GOT3 (cell line): ENCODE data around the gene GPN2.
A peak's percentile ranks its signal among the peaks of the same experiment; 100 is the strongest.

Experiments used
- DNase-seq: peaks from one replicate; lab custom pipeline; 2025; ENCODE audit warnings: mixed read lengths; lab: John Stamatoyannopoulos, UW

The GPN2 gene

GRCh38 chr1:26889551-26890466 lies at the start of gene GPN2:
TSS of gene GPN2 (minus strand) at chr1:26890283. CDS start at chr1:26890096, 187 bp downstream.
- DNase-seq, result peak; percentile 40

DNA sequence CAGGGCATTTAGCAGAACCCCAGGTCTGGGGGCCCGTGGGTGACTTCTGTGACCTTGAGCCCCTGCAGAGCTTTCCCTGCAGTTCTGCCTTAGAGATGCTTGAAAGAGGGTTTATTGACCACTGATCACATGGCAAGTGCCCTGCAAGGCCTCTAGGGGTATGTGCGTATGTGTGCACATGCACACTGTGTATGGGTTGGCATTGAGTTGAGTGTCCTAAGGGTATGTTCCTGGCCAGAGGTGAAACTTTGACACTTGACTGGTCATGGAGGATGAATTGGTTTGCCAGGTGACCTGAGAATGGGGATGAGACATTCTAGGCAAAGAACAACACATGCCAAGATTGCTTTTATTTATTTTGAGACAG lies 48.6 kb upstream of the GPN2 start:
- DNase-seq, result no peak

DNA sequence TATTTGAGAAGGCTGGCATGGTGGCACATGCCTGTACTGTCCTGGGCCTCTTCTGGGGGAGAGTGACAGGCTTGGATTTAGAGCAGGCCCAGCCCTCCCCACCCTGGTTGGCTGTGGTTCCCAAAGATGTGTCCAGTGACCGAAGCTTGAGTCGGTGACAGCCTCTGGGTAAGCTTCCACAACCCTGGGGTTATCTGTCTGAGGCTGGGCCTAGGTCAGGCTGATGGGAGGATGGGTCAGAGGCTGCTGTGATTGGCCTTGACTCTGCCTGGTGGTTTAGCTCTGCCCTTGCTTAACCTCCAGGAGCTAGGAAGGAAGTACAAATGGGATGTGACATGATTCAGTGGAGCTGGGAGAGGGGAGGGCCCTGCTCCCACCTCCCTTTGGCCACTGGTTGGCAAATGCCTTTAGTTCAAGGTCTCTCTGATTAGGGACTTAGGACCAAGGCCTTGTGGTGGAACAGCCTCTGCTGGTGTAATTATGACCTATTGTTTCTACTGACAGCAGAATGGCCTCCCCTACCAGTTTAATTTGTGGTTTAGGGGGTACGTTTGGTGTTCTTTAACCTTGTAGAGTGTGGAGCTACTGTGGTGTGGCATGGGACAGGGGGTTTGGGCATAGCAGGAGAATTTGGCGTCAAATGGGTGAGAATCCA lies 48.0 kb upstream of the GPN2 start:
- DNase-seq, result no peak

DNA sequence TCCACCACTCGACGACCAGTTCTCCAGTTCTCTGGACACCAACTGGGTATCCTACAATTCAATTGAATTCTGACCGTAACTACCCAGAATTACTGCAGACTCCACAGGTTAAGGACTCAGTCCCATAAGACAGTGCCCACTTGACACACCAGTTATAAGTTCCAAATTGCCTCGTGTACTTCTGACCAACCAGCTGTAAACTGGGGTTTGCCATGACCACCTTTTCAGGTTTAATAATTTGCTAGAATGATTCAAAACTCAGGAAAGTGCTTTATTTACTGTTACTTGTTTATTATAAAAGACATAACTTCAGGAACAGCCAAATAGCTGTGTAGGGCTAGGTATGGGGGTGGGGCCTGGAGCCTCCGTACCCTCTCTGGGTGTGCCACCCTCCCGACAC lies 46.7 kb upstream of the GPN2 start:
- no peak for DNase-seq

GRCh38 chr1:26932531-26932930 lies 42.4 kb upstream of the GPN2 start:
- no peak for DNase-seq

DNA sequence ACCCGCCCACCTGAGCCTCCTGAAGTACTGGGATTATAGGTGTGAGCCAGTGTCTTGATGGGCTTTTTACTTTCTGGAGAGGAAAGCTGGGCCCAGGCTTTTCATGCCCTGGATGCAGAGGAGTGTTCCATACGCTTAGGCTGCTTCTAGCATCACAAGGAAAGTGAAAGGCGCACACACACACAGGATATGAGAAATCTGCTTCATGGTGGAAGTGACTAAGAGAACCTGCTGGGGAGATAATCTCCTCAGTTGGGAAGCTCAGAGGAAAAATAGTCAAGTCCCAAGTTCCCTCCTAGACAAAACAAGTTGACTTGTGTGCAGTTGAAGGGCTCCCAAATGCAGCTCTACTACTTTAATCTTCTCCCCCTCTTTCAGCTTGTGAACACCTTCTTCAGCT lies 33.6 kb upstream of the GPN2 start:
- DNase-seq, result no peak

DNA sequence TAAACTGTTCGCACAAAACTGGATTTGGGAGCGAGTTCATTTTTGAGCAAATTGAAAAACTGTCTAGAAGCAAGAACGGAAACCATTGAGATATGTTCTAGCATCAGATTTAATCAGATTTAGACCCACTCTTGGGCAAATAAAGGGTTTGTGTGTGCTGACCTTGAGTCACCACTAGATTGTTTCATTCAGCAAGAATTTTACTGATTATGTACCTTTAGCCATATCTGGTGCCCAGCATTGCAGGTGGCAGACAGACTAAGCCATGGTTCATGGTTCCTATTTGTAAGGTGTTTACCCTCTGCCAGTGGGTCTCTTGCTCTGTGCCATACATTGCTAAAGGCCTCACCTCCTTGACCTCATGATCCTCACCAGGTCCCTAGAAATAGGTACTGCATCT lies 32.8 kb upstream of the GPN2 start:
- no peak for DNase-seq

DNA sequence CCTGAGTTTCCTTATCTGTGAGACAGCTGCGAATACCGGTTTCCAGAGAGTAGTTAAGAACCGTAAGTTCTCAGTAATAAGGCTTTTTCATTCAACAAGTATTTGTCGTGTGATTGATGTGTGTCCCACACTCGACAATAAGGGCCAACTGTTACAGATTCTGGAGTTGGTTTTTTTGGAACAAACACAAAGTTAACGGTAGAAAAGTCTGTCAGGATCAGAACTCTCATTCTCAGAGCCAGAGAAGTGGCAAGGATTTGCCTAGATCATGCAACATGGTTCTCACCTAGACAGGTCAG lies 32.3 kb upstream of the GPN2 start:
- no peak for DNase-seq

- DNase-seq, result peak; percentile 80
Measured at GRCh38 chr1:26921540-26922430, 31.7 kb upstream of the GPN2 start, which contains the start of gene NUDC. TSS of gene NUDC (plus strand) at chr1:26921743. CDS start at chr1:26921849, 106 bp downstream.

GRCh38 chr1:26921126-26921539 lies 31.1 kb upstream of the GPN2 start:
- DNase-seq, result no peak

GRCh38 chr1:26915204-26915842 lies 25.2 kb upstream of the GPN2 start:
- no peak for DNase-seq

DNA sequence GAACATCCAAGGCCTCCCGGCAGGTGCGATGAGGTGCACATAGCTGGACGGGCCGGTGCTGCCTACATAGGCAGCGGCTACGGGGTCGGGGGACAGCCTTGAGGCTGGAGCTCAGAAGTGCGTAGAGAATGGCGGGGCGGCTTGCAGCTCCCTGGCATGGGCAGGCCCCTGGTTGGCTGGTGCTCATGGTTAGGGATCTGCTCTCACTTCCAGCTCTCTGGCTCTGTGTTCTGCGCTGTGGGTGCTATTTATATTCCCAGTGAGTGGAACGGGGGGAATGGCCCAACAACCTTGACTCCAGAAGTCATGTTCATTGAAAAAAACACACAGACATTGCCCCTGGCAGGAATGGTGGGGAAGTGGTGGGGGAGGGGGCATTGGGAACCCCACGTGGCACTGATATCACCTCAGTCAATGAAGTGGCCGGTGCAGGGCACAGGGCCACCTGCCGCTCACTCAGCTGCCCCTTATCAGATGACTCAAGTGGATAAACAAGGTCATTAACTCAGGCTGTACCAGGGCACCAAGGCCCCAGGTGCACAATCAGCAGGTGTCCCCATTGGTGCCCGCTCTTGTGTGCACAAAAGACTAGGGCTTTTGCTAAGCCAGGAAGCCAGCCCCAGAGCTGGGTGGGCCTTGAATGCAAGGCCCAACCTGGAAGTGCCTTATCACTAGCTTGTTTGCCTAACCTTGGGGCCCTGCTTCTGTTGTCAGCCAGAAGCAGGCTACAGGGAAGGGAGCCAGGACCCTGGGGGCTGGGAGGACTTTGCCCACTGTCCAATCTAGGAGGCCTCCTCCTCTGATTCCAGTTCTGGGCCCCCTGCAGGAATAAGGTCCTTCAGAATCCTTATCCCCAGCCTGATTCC lies 23.9 kb upstream of the GPN2 start, which contains the start of gene NR0B2:
Gene NR0B2, minus strand, starts transcription at position 222 of the 866 bp plus-strand sequence. Its CDS starts 35 bp downstream, at position 187.
- no peak for DNase-seq

- DNase-seq, result no peak
Measured at GRCh38 chr1:26913389-26913753, 23.3 kb upstream of the GPN2 start.

DNA sequence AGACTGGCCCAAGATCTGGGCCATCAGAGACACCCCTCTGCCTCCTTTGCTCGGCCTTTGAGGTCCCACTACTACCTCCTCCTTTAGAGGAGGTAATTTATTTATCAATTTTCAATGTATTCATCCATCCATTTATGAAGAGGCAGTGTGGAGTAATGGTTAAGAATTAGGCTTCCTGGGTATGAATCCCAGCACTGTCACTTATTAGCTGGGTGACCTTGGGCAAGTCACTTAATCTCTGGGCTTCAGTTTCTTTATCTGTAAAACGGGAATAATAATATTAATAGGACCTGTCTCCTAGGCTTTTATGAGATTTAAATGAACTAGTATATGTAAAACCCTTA lies 22.0 kb upstream of the GPN2 start:
- no peak for DNase-seq

DNA sequence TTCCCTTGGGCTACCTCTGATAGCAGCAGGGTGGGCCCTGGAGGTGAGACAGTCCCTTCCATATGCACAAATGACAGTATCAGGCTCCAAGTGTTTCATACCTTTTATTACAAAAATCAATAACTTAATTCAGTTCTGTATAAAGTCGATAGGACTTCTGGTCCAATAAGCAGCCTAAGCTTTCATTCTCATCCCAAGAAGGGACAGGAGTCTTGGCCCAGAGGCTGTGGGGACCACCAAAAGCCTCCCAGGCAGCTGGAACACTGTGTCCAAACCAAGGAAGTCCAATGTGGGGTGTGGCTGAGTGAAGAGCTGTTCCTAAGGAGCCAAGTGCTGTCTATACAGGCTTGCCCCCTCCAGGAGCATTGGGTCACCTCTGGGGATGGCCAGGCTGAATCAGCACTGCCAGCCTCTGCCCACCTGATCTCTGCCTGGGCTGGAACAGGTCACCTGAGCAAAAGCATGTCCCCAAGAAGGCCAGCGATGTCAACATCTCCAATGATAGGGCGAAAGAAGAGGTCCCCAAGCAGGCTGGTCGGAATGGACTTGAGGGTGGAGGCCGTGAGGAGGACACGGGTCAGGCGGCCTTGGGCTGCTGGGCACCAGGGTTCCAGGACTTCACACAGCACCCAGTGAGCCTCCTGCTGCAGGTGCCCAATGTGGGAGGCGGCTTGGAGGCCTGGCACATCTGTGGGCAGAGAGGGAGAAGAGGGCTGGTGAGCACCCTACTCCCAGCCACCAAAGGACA lies 21.5 kb upstream of the GPN2 start:
- DNase-seq, result no peak

GRCh38 chr1:26910343-26911160 lies 20.5 kb upstream of the GPN2 start:
- no peak for DNase-seq

- no peak for DNase-seq
Measured at GRCh38 chr1:26909951-26910342, 19.9 kb upstream of the GPN2 start.

- no peak for DNase-seq
Measured at GRCh38 chr1:26907071-26907917, 17.2 kb upstream of the GPN2 start.
